ENCODE measurements around the gene SRGAP2. TPM values are rescaled to one million over a fixed set of nuclear protein-coding genes. Genes with fewer than 3 reads are reported as not detected.
"Not testable (repeated sequence)": the region's sequence is repeated elsewhere in the genome, so short reads cannot be mapped to it uniquely, and the experiment has no call there.

The SRGAP2 gene
- polyA plus RNA-seq, 3 donors, result 5.6 to 25.4 (median 16.3) TPM

GRCh38 chr1:206240288-206240687 is 36.9 kb downstream of the SRGAP2 start:
- 85 to 93% (median 90%) methylated on average over 4 of the region's 4 CpGs for WGBS, 3 donors
- not testable (repeated sequence) for H3K27ac ChIP-seq (ENCODE audit: low read depth, low read length)

- H3K27ac ChIP-seq (ENCODE audit: low read depth, low read length), result not testable (repeated sequence)
- 31 to 41% (median 37%) methylated on average over 1 to 3 of the region's 3 CpGs for WGBS, 3 donors
Measured at GRCh38 chr1:206243335-206243734, 40.0 kb downstream of the SRGAP2 start.

GRCh38 chr1:206245479-206245878 is 42.1 kb downstream of the SRGAP2 start:
- not testable (repeated sequence) for H3K27ac ChIP-seq (ENCODE audit: low read depth, low read length)
- 65 to 80% (median 72%) methylated on average over 1 of the region's 3 CpGs for WGBS, 3 donors

DNA sequence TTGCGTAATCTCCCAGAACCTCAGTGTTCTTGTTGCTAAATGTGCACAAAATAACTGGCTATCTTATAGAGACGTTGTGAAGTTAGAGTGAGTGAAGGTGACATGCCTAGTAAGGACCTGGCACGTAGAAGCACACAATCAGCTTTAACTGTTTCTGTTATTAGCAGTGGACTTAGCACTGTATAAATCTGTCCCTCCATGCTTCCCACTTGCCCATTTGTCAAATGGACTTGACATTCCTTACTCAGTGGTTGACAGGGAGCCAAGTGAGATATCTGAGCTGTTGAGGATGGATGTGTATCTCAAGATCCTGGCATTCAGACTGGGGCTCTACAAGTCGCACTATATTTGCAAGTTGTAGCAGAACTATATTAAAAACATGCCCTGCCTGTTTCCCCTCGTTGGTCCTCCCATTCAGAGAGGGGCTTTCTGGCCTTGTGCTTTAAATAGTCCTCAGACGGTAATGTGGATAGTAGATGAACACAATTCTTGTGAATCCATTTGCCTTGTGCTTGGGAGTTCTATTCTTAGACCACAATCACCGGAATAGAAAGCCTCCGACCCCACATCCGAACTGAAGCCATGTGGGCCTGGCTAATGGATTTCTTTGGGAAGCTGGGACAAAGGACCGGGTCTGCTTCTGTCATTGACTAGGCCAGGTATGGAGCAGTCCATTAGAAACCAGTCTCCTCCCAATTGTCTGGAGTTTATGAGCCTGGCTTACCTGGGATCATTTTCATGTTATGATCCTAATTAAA is 43.0 kb downstream of the SRGAP2 start:
- not testable (repeated sequence) for H3K27ac ChIP-seq (ENCODE audit: low read depth, low read length)
- no CpG with 5 or more reads among the region's 10 CpGs for WGBS, 3 donors

- 77 to 91% (median 81%) methylated on average over 2 of the region's 3 CpGs for WGBS, 3 donors
- H3K27ac ChIP-seq (ENCODE audit: low read depth, low read length), result not testable (repeated sequence)
Measured at GRCh38 chr1:206250953-206251681, 47.8 kb downstream of the SRGAP2 start.

DNA sequence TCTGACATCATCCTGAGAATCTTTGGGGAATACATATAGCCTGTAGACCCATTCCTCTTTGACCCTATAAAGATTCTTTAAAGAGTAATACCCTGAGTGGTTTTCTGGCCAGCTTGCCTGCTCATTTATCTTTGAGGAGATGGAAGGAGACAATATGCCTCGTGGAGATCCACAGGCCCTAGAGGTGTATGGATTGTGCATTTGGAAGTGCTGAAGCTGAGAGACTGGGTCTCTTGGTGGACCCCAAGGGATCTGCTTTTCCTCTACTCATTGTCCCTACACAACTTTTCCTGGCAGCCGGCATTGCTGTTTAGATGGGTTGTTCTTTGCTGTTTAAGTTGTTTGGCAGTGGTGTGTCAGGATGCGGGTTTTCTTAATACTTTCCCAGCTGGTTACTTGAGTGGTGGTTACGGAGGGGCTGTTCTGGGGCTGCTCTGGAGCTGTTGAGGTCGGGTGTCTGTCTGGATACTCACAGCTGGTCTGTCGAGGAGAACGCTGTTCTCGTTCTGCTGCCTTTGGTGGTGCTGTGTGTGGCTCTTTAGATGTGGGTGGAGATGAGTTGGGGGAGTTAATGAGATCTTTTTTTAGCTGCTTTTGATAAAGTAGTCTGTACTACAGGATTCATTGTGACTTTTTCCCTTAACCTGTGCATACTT is 49.5 kb downstream of the SRGAP2 start:
- WGBS, 3 donors, result 53 to 66% (median 65%) methylated on average over 4 to 7 of the region's 8 CpGs

More for the DNA sequence above, 49.5 kb downstream of the SRGAP2 start:
- not testable (repeated sequence) for H3K27ac ChIP-seq (ENCODE audit: low read depth, low read length)

Other genes starting within 250 kb of the SRGAP2 start
- 1 to 10 TPM in 2 of 3 donors, under 1 TPM in 1; 0.54 to 6.4 (median 5.5) TPM for gene RAB7B, start 200.1 kb upstream of the SRGAP2 start, polyA plus RNA-seq
- gene CTSE, start 179.6 kb upstream of the SRGAP2 start, polyA plus RNA-seq, result 10 to 100 TPM in 1 of 3 donors, 1 to 10 TPM in 1, under 1 TPM in 1; 0.54 to 33.9 (median 9.2) TPM
- gene RHEX, start 150.4 kb upstream of the SRGAP2 start, polyA plus RNA-seq, result 1 to 10 TPM in 1 of 3 donors, under 1 TPM in 2; 0.74 to 1.5 (median 0.79) TPM
- gene AVPR1B, start 86.2 kb upstream of the SRGAP2 start, polyA plus RNA-seq, result under 1 TPM in 1 of 3 donors, not detected in 2; 0.14 TPM
- gene FAM72A, start 702 bp upstream of the SRGAP2 start, polyA plus RNA-seq, result 1 to 10 TPM in 2 of 3 donors, under 1 TPM in 1; 0.54 to 5.3 (median 2.3) TPM